HEK293 (cell line): Measurements from ENCODE around the gene CENPK.

Source experiments
- SETDB1 ChIP-seq: IDR thresholded peaks from one replicate; pipeline ENCODE4 v1.6.1; 2017; ENCODE audit warnings: mild to moderate bottlenecking, low read length, moderate library complexity, mixed read lengths; ENCODE audit not compliant: insufficient read length
- ZNF555 ChIP-seq: fragments of 450-650 bp; formaldehyde crosslinking; conservative IDR thresholded peaks from 2 replicates; pipeline ENCODE4 v1.5.1; 2017; ENCODE audit warnings: missing biosample characterization, mild to moderate bottlenecking, missing genetic modification characterization, inconsistent platforms
- TF ChIP-seq, protein P1 (sequence below): fragments of 450-650 bp; formaldehyde crosslinking; IDR thresholded peaks from 2 replicates; pipeline ENCODE4 v1.5.1; 2016; ENCODE audit warnings: missing biosample characterization, missing genetic modification characterization

DNA sequence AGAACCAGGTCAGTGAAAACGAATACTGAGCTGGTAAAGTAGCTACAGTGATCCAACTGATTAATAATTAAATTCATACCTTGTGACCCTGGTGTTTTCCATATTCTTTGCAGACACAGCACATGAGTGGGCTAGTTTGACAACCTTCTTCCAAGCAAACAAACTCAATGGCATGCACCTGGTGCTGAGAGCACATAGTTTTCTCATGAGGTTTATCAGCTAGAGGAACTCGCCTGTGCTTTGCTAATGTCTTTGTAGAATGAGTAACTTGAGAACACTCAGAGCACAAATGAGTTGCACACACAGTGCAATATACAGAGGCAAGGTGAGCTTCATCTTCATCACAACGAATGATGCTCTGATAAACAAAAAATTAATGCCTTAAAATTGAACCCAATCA lies 48.6 kb upstream of the CENPK start:
- TF ChIP-seq, protein P1, sequence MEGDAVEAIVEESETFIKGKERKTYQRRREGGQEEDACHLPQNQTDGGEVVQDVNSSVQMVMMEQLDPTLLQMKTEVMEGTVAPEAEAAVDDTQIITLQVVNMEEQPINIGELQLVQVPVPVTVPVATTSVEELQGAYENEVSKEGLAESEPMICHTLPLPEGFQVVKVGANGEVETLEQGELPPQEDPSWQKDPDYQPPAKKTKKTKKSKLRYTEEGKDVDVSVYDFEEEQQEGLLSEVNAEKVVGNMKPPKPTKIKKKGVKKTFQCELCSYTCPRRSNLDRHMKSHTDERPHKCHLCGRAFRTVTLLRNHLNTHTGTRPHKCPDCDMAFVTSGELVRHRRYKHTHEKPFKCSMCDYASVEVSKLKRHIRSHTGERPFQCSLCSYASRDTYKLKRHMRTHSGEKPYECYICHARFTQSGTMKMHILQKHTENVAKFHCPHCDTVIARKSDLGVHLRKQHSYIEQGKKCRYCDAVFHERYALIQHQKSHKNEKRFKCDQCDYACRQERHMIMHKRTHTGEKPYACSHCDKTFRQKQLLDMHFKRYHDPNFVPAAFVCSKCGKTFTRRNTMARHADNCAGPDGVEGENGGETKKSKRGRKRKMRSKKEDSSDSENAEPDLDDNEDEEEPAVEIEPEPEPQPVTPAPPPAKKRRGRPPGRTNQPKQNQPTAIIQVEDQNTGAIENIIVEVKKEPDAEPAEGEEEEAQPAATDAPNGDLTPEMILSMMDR (tag by site-specific recombination), result no peak
- TF ChIP-seq SETDB1, result no peak
- no peak for TF ChIP-seq ZNF555 (tag by site-specific recombination)
